ENCODE measurements around the gene LAPTM4A.

- no peak for TF ChIP-seq CTCF (IDR thresholded peaks at IDR 0.05)
- TF ChIP-seq POLR2A (IDR thresholded peaks at IDR 0.05) = no peak
These were observed 50.0 kb downstream of the LAPTM4A start for GRCh38 chr2:20001361-20001863.

All from gastroesophageal sphincter (tissue), 3 donors.